ENCODE measurements around the gene MED4. TPM values are rescaled to one million over a fixed set of nuclear protein-coding genes. Genes with fewer than 3 reads are reported as not detected.

MED4 gene, protein sequence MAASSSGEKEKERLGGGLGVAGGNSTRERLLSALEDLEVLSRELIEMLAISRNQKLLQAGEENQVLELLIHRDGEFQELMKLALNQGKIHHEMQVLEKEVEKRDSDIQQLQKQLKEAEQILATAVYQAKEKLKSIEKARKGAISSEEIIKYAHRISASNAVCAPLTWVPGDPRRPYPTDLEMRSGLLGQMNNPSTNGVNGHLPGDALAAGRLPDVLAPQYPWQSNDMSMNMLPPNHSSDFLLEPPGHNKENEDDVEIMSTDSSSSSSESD
- total RNA-seq: 16.1 and 23.8 TPM in 2 replicates

DNA sequence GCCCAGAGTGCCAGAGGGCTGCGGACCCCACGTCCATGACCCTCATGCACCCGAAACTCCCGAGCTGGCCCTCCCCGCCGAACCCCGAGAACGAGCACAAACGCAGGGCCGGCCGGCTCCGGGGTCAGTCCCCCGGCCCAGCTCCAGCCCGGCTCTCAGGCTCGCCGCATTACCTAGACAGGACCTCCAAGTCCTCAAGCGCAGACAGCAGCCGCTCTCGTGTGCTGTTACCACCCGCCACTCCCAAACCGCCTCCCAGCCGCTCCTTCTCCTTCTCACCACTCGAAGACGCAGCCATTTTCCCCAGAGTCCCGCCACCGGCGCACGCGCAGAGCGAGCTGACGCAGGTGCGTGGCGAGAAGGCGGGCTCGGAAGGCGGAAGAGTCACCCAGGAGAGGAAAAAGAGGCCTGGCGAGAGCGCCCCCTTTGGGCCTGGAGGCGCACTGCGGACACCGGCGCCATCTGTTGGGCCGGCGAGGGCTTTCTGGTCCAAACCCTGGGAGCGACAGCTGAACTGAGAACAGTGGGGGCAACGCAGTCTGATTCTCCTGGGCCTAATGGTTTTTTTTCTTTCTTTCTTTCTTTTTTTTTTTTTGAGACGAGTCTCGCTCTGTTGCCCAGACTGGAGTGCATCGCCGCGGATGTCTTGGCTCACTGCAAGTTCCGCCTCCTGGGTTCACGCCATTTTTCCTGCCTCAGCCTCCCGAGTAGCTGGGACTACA, at the start of gene MED4:
MED4 (minus strand) TSS at position 324 of the 722 bp plus-strand sequence; CDS start at position 298, 26 bp downstream.

DNA sequence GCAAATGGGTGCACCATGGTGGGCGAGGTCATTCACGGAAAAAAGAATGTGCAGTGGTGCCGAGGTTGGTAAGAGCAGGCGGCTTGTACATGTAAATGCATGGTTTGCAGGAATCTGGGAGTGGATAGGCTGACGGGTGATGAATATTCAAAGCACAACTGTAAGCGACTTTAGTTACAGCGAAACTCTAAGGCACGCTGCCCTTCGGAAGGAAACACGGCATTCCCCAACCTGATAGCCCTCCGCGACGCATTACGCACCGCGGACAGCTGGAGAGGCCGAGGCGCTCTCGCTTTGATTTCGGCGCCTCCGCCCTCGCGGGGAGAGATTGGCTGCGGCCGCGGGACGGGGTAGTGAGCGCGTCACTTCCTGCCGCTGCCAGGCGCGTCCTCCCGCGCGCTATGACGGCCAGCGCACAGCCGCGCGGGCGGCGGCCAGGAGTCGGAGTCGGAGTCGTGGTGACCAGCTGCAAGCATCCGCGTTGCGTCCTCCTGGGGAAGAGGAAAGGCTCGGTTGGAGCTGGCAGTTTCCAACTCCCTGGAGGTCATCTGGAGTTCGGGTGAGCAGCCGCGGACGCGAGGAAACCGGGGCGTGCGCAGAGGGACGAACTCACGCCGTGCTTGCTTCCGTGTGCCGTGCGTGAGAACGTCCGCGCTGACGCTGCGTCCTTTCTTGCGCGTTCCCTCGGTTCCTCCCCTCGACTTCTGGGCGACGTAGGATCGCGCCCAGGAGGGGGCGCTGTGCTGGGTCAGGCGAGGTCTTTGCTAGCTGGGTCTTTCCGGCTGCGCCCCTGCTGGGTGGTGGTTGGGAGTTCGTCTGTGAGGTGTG, 57.3 kb downstream of the MED4 start, which contains the start of gene NUDT15:
NUDT15 (plus strand) TSS at position 381 of the 828 bp plus-strand sequence; CDS start at position 402, 21 bp downstream.

Other genes starting within 250 kb of the MED4 start
- 29.3 and 33.6 TPM in 2 replicates for gene SUCLA2, start 93.8 kb downstream of the MED4 start, total RNA-seq
- 6.6 and 25.4 TPM in 2 replicates for gene NUDT15, start 57.4 kb downstream of the MED4 start, total RNA-seq
- gene ITM2B, start 138.1 kb upstream of the MED4 start, total RNA-seq: 127 and 591 TPM in 2 replicates
- 14.3 and 23.5 TPM in 2 replicates for gene RB1, start 208.6 kb upstream of the MED4 start, total RNA-seq